Measurements from ENCODE around the gene RASA3. TPM values are rescaled to one million over a fixed set of nuclear protein-coding genes. Genes with fewer than 3 reads are reported as not detected.
"Not testable (repeated sequence)": the region's sequence is repeated elsewhere in the genome, so short reads cannot be mapped to it uniquely, and the experiment has no call there.

Gene RASA3
- total RNA-seq, 1 experiment from 2014 or later = 9.1 TPM

- ChIA-PET POLR2A (no interaction called here), CTCF (interaction anchor here (0.6 kb wide), 1 partner anchor 525 kb away, joined by 3 read pairs; no protein-coding TSS in a partner anchor)
- no peak for DNase-seq (ENCODE audit: unreplicated experiment)
- Mint-ChIP-seq H3K27me3 (ENCODE audit: insufficient read depth, unreplicated experiment) (no peaks in the 10 kb centered on the region), H3K27ac (ENCODE audit: low read depth, unreplicated experiment) (no peak overlapping the region), H3K4me3 (ENCODE audit: unreplicated experiment) (no peak overlapping the region), H3K9me3 (ENCODE audit: unreplicated experiment) (no peaks in the 10 kb centered on the region), H3K36me3 (ENCODE audit: insufficient read depth, unreplicated experiment) (no peaks in the 10 kb centered on the region), H3K4me1 (ENCODE audit: insufficient read depth, unreplicated experiment) (peaks cover 9% of the 10 kb centered on the region)
- TF ChIP-seq CTCF (IDR thresholded peaks at IDR 0.05; ENCODE audit: unreplicated experiment) = no peak
- no TSS peak for BruUV-seq (replicated peaks)
- intact Hi-C loops (cut with micrococcal nuclease) = no loop called here
These were observed 18.3 kb downstream of the RASA3 start for GRCh38 chr13:114114006-114114640.

GRCh38 chr13:114113395-114113794 is 19.0 kb downstream of the RASA3 start:
- not testable (repeated sequence) for BruUV-seq (replicated peaks)

GRCh38 chr13:114112826-114113322 is 19.5 kb downstream of the RASA3 start:
- intact Hi-C loops (cut with micrococcal nuclease) = no loop called here
- no TSS peak for BruUV-seq (replicated peaks)

More at GRCh38 chr13:114113395-114113794, 19.0 kb downstream of the RASA3 start:
- H3K9me3 Mint-ChIP-seq (ENCODE audit: unreplicated experiment); H3K27me3 Mint-ChIP-seq (ENCODE audit: insufficient read depth, unreplicated experiment); DNase-seq (ENCODE audit: unreplicated experiment); intact Hi-C loops (cut with micrococcal nuclease); H3K4me3 Mint-ChIP-seq (ENCODE audit: unreplicated experiment); H3K36me3 Mint-ChIP-seq (ENCODE audit: insufficient read depth, unreplicated experiment); POLR2A ChIA-PET; H3K4me1 Mint-ChIP-seq (ENCODE audit: insufficient read depth, unreplicated experiment); H3K27ac Mint-ChIP-seq (ENCODE audit: low read depth, unreplicated experiment): not testable (repeated sequence)
- CTCF ChIA-PET = interaction anchor here (0.6 kb wide), 1 partner anchor 47 kb away, joined by 3 read pairs; no protein-coding TSS in a partner anchor

GRCh38 chr13:114112231-114112825 is 20.1 kb downstream of the RASA3 start:
- BruUV-seq (replicated peaks) = no TSS peak
- Mint-ChIP-seq H3K9me3 (ENCODE audit: unreplicated experiment) (no peaks in the 10 kb centered on the region), H3K27ac (ENCODE audit: low read depth, unreplicated experiment) (no peak overlapping the region), H3K4me3 (ENCODE audit: unreplicated experiment) (no peak overlapping the region), H3K4me1 (ENCODE audit: insufficient read depth, unreplicated experiment) (peaks cover 5% of the 10 kb centered on the region), H3K27me3 (ENCODE audit: insufficient read depth, unreplicated experiment) (no peaks in the 10 kb centered on the region), H3K36me3 (ENCODE audit: insufficient read depth, unreplicated experiment) (no peaks in the 10 kb centered on the region)
- ChIA-PET CTCF (interaction anchor here (0.8 kb wide), 1 partner anchor 41 kb away, joined by 3 read pairs; no protein-coding TSS in a partner anchor), POLR2A (interaction anchor here (0.8 kb wide), 1 partner anchor 63 kb away, joined by 3 read pairs; no protein-coding TSS in a partner anchor)
- TF ChIP-seq CTCF (IDR thresholded peaks at IDR 0.05; ENCODE audit: unreplicated experiment) = no peak
- DNase-seq (ENCODE audit: unreplicated experiment) = no peak
- intact Hi-C loops (cut with micrococcal nuclease) = no loop called here

More at GRCh38 chr13:114112826-114113322, 19.5 kb downstream of the RASA3 start:
- Mint-ChIP-seq H3K27me3 (ENCODE audit: insufficient read depth, unreplicated experiment) (no peaks in the 10 kb centered on the region), H3K36me3 (ENCODE audit: insufficient read depth, unreplicated experiment) (no peaks in the 10 kb centered on the region), H3K27ac (ENCODE audit: low read depth, unreplicated experiment) (no peak overlapping the region), H3K9me3 (ENCODE audit: unreplicated experiment) (no peaks in the 10 kb centered on the region), H3K4me1 (ENCODE audit: insufficient read depth, unreplicated experiment) (peaks cover 5% of the 10 kb centered on the region), H3K4me3 (ENCODE audit: unreplicated experiment) (no peak overlapping the region)
- POLR2A ChIA-PET = interaction anchor here (0.8 kb wide), 1 partner anchor 64 kb away, joined by 3 read pairs; no protein-coding TSS in a partner anchor
- no peak for DNase-seq (ENCODE audit: unreplicated experiment)
- CTCF ChIA-PET = interaction anchor here (0.6 kb wide), 1 partner anchor 46 kb away, joined by 3 read pairs; no protein-coding TSS in a partner anchor
- no peak for TF ChIP-seq CTCF (IDR thresholded peaks at IDR 0.05; ENCODE audit: unreplicated experiment)

Measured in MCF 10A (cell line).